Testis (tissue), 3 donors: Measurements from ENCODE around the gene FREM1. TPM values are rescaled to one million over a fixed set of nuclear protein-coding genes. Genes with fewer than 3 reads are reported as not detected.

ENCODE experiments used
- DNase-seq: peaks from one replicate; pipeline ENCODE4 v3.0.0-alpha.2; 2019
- H3K27ac ChIP-seq, 2 donors: fragments of 200-600 bp; sonication (generic); one replicate each; pipeline ENCODE4 v1.5.1; 2019
- H3K27me3 ChIP-seq: fragments of 200-600 bp; sonication (generic); one replicate; pipeline ENCODE4 v1.5.1; 2019
- H3K36me3 ChIP-seq: fragments of 200-600 bp; sonication (generic); one replicate; pipeline ENCODE4 v1.5.1; 2017; ENCODE audit warnings: low read depth; ENCODE audit errors: missing control alignments
- H3K4me1 ChIP-seq: fragments of 200-600 bp; sonication (generic); one replicate; pipeline ENCODE4 v1.5.1; 2019
- H3K4me3 ChIP-seq, 2 donors: fragments of 200-600 bp; sonication (generic); one replicate each; pipeline ENCODE4 v1.5.1; 2017 to 2019
- H3K9me3 ChIP-seq: fragments of 200-600 bp; sonication (generic); one replicate; pipeline ENCODE4 v1.5.1; 2017
- POLR2A ChIP-seq: fragments of 450-650 bp; IDR thresholded peaks from one replicate; pipeline ENCODE4 v1.6.1; 2017; ENCODE audit warnings: antibody characterized with exemption, mild to moderate bottlenecking, moderate library complexity
- WGBS, 2 donors: methylation state at CpG; one replicate each; pipeline ENCODE4 v1.1.5; 2018; 5-methylcytosine and 5-hydroxymethylcytosine counted together
- intact Hi-C: fragments of 100-400 bp; cut with DNase I; formaldehyde crosslinking; loops from one replicate; pipeline ENCODE4 v1.15.1; 2023; ENCODE audit warnings: low total_unique reads
- polyA plus RNA-seq: library from polyadenylated mRNA; stranded (reverse); fragments of 350-450 nt; fragmentation: Illumina TruSeq; extraction: RNeasy Lipid Tissue Mini Kit (QIAGEN cat#74804); gene quantifications from one replicate; pipeline ENCODE4 v1.2.3, GENCODE V29; 2014; ENCODE audit warnings: low read depth, low replicate concordance; ENCODE audit not compliant: insufficient read depth
- total RNA-seq, 2 donors: library from RNA; depleted of rRNA; stranded (reverse); fragments of >200 nt; gene quantifications; one replicate each; pipeline ENCODE4 v1.2.3, GENCODE V29; 2016
- TF ChIP-seq, protein P1 (sequence below), 3 experiments: fragments of 450-650 bp in 2 of 3; fragments of 200-600 bp in 1 of 3; sonication (generic) in 1 of 3; IDR thresholded peaks; one replicate each; pipeline ENCODE4 v1.5.1; 2016 to 2019; ENCODE audit warnings: antibody characterized with exemption in 3 of 3, mild to moderate bottlenecking in 2 of 3, moderate library complexity in 1 of 3

Gene FREM1
- total and polyA plus RNA-seq, 3 donors from 2014 or later: 4.6 to 14.6 (median 5.7) TPM

DNA sequence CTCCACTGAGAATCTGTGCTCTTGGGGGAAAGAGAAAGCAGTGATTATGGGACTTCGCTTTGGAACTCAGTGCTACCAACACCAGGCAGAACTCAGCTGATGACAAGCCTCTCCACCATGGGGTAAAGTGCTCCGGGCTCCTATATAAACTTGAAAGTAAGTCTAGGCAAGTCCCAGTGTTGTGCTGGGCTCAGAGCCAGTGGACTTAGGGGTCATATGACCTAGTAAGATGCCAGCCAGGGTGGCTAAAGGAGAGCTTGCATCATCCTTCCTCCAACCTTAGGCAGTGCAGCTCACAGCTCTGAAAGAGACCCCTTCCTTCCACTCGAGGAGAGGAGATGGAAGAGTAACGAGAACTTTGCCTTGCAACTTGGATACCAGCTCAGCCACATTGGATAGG is 35.1 kb upstream of the FREM1 start:
- Histone ChIP-seq H3K36me3 (no peaks in the 10 kb centered on the region), H3K4me3 (no peak overlapping the region), H3K27ac (no peak overlapping the region), H3K27me3 (no peaks in the 10 kb centered on the region), H3K4me1 (no peaks in the 10 kb centered on the region), H3K9me3 (no peaks in the 10 kb centered on the region)
- TF ChIP-seq POLR2A: no peak
- TF ChIP-seq, protein P1, sequence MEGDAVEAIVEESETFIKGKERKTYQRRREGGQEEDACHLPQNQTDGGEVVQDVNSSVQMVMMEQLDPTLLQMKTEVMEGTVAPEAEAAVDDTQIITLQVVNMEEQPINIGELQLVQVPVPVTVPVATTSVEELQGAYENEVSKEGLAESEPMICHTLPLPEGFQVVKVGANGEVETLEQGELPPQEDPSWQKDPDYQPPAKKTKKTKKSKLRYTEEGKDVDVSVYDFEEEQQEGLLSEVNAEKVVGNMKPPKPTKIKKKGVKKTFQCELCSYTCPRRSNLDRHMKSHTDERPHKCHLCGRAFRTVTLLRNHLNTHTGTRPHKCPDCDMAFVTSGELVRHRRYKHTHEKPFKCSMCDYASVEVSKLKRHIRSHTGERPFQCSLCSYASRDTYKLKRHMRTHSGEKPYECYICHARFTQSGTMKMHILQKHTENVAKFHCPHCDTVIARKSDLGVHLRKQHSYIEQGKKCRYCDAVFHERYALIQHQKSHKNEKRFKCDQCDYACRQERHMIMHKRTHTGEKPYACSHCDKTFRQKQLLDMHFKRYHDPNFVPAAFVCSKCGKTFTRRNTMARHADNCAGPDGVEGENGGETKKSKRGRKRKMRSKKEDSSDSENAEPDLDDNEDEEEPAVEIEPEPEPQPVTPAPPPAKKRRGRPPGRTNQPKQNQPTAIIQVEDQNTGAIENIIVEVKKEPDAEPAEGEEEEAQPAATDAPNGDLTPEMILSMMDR (IDR thresholded peaks at IDR 0.05): no peak
- intact Hi-C loops: no loop called here
- DNase-seq: no peak
- 87 to 96% methylated on average over 4 of the region's 4 CpGs for WGBS, 2 donors

DNA sequence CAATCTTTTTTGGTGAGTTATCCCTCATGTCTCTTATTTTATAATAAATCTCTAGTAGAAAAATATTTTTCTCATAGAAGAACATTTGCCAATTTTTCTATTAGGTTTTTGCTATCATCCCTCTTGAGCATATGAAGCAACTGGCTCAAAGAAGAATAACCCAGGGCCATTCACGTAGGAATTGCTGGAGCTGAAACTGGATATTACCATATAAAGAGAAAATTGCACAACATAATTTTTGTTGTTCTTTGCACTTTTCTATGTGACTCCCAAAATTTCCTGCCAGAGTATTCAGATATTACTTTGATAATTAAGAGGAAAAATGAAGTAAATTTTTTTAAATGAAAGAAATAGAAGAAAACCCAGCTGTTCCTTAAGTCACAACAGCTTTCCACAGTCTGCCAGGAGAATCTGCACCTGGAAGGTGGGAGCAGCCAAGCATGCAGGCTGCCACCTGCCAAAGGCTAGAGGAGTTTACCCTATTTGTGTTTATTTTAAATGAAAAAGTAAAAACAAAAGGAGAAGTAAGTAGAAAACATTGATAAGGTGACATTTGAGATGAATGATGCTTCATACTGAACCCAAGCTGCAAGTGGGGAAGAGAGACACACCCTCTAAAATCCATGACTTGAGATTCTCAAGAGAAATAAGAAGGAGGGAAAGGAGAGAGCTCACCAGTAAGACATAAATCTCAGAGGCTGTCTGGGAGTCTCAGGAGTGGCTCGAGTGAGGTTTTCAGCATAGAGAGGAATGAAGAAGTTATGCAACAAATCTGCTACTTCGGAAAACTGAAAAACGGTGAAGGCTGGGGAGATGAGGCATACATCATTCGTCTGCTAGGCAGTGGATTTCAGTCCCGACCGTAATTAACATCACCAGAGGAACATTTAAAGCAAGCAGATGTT is 31.5 kb upstream of the FREM1 start:
- intact Hi-C loops: no loop called here
- no peaks in the 10 kb centered on the region for H3K4me1 ChIP-seq
- H3K4me3 ChIP-seq: no peak overlapping the region
- 39 to 43% methylated on average over 7 of the region's 7 CpGs for WGBS, 2 donors
- no peak for TF ChIP-seq POLR2A
- TF ChIP-seq, protein P1 (IDR thresholded peaks at IDR 0.05): no peak
- no peaks in the 10 kb centered on the region for H3K27me3 ChIP-seq
- no peaks in the 10 kb centered on the region for H3K9me3 ChIP-seq
- H3K27ac ChIP-seq: peak overlapping the region in 1 of 2 donors; percentile 29
- DNase-seq: no peak
- H3K36me3 ChIP-seq: no peaks in the 10 kb centered on the region

DNA sequence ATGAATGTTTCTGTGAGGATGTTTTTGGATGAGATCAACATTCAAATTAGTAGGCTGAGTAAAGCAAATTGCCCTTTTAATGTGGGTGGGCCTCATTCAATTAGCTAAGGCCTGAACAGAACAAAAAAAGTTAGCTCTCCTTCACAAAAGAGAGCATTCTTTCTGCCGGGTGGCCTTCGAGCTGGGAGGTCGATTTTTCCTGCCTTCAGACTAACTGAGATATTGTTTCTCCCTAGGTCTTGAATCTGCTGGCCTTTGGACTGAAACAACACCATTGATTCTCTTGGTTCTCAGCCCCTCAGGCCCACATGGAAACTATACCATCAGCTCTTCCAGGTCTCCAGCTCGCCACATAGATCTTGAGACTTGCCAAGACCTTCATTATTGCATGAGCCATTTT is 29.1 kb upstream of the FREM1 start:
- Histone ChIP-seq H3K9me3 (no peaks in the 10 kb centered on the region), H3K4me3 (no peak overlapping the region), H3K36me3 (no peaks in the 10 kb centered on the region), H3K27ac (no peak overlapping the region), H3K27me3 (no peaks in the 10 kb centered on the region), H3K4me1 (no peaks in the 10 kb centered on the region)
- intact Hi-C loops: no loop called here
- TF ChIP-seq POLR2A: no peak
- TF ChIP-seq, protein P1 (IDR thresholded peaks at IDR 0.05): no peak
- 89 to 94% methylated on average over 4 of the region's 4 CpGs for WGBS, 2 donors
- DNase-seq: no peak

DNA sequence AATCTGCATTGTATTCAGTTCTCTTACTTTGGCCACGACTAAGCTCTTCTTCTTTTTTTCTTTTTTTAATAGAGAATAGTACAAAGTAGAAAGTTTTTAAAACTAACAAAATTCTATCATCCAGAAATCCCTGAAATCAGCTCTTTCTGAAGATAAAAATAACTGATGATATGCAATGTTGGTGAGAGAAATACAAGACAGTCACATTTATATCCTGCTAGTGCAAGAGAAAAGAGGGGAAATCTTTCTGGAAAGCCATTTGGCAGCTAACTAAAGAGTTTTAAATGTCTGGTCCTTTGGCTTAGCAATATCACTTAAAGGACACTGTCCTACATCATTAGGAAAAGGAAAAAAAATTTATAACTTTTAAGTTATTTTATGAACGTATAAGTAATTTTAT is 27.0 kb upstream of the FREM1 start:
- intact Hi-C loops: no loop called here
- Histone ChIP-seq H3K27ac (no peak overlapping the region), H3K4me3 (no peak overlapping the region), H3K4me1 (no peaks in the 10 kb centered on the region), H3K9me3 (no peaks in the 10 kb centered on the region), H3K27me3 (no peaks in the 10 kb centered on the region), H3K36me3 (no peaks in the 10 kb centered on the region)
- no peak for DNase-seq
- 65 to 68% methylated on average over 2 of the region's 2 CpGs for WGBS, 2 donors
- no peak for TF ChIP-seq POLR2A
- TF ChIP-seq, protein P1 (IDR thresholded peaks at IDR 0.05): no peak

DNA sequence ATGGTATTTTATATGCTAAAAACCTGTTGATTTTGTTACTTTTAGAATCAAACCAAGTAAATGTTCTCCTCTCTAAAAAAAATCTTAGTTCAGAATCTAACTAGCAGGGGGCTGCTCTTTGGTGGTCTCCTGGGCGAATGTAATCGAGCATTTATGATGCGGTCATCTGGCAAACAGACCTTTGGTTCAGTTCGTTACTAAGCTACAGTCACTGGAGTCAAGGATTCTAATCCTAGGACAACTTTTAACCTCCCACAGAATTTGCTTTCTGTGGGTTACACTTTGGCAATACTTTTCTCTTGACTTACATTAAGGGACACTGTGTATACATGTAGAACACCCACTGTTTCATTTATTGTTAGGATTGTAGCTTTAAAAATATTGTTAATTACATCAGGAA is 26.3 kb upstream of the FREM1 start:
- DNase-seq: no peak
- Histone ChIP-seq H3K27me3 (no peaks in the 10 kb centered on the region), H3K27ac (no peak overlapping the region), H3K4me1 (no peaks in the 10 kb centered on the region), H3K4me3 (no peak overlapping the region), H3K36me3 (no peaks in the 10 kb centered on the region), H3K9me3 (no peaks in the 10 kb centered on the region)
- intact Hi-C loops: no loop called here
- WGBS, 2 donors: 77 to 79% methylated on average over 4 of the region's 4 CpGs
- no peak for TF ChIP-seq POLR2A
- TF ChIP-seq, protein P1 (IDR thresholded peaks at IDR 0.05): no peak
